ENCODE data around the gene CD44.

Gene CD44

GRCh38 chr11:35138606-35138942 is 397 bp upstream of the CD44 start:
- DNase-seq (ENCODE audit: low read depth), result no peak
- H3K4me3 ChIP-seq (ENCODE audit: low read depth, low read length), result peak overlapping the region; percentile 93
- TF ChIP-seq CTCF (conservative IDR thresholded peaks at IDR 0.05; ENCODE audit: low read depth, low read length), result no peak

- DNase-seq (ENCODE audit: low read depth), result no peak
- peak overlapping the region; percentile 93 for H3K4me3 ChIP-seq (ENCODE audit: low read depth, low read length)
- TF ChIP-seq CTCF (conservative IDR thresholded peaks at IDR 0.05; ENCODE audit: low read depth, low read length), result no peak
Observed at GRCh38 chr11:35139722-35140282, 831 bp downstream of the CD44 start.

GRCh38 chr11:35141071-35141470 is 2.1 kb downstream of the CD44 start:
- no peak for TF ChIP-seq CTCF (conservative IDR thresholded peaks at IDR 0.05; ENCODE audit: low read depth, low read length)
- no peak for DNase-seq (ENCODE audit: low read depth)
- no peak overlapping the region for H3K4me3 ChIP-seq (ENCODE audit: low read depth, low read length)

- TF ChIP-seq CTCF (conservative IDR thresholded peaks at IDR 0.05; ENCODE audit: low read depth, low read length), result no peak
- DNase-seq (ENCODE audit: low read depth), result no peak
- H3K4me3 ChIP-seq (ENCODE audit: low read depth, low read length), result no peak overlapping the region
Observed at GRCh38 chr11:35141571-35141971, 2.6 kb downstream of the CD44 start.

- no peak for DNase-seq (ENCODE audit: low read depth)
- no peak overlapping the region for H3K4me3 ChIP-seq (ENCODE audit: low read depth, low read length)
- TF ChIP-seq CTCF (conservative IDR thresholded peaks at IDR 0.05; ENCODE audit: low read depth, low read length), result peak; percentile 22
Observed at GRCh38 chr11:35142481-35143075, 3.6 kb downstream of the CD44 start.

GRCh38 chr11:35143297-35144135 is 4.5 kb downstream of the CD44 start:
- DNase-seq (ENCODE audit: low read depth), result no peak
- H3K4me3 ChIP-seq (ENCODE audit: low read depth, low read length), result no peak overlapping the region
- TF ChIP-seq CTCF (conservative IDR thresholded peaks at IDR 0.05; ENCODE audit: low read depth, low read length), result no peak
